Endothelial cell of umbilical vein (primary cell): ENCODE results near the gene PABPN1. TPM values are rescaled to one million over a fixed set of nuclear protein-coding genes. Genes with fewer than 3 reads are reported as not detected.

Experiments
- BruUV-seq: library from RNA; stranded (reverse); fragments of 400-500 nt; replicated peaks from 2 replicates; lab custom pipeline; 2021; lab: Mats Ljungman, UMichigan
- CTCF ChIA-PET: fragments of 300-600, 350-600 bp; sonication (Branson Sonifier 250); formaldehyde crosslinking; loops from one replicate; lab custom pipeline; 2021; ENCODE audit warnings: antibody characterized with exemption, inconsistent platforms; lab: Charles Lee
- POLR2A ChIA-PET: fragments of 300-600, 350-600 bp; sonication (Branson Sonifier 250); formaldehyde crosslinking; loops from one replicate; lab custom pipeline; 2021; ENCODE audit warnings: antibody characterized with exemption, inconsistent platforms; lab: Charles Lee
- DNase-seq: peaks from one replicate; pipeline ENCODE4 v3.0.0-alpha.2; 2011; ENCODE audit warnings: low read depth, low spot score
- FAIRE-seq: peaks from 2 replicates; lab custom pipeline; 2011; peaks lifted over from hg19 to GRCh38; lab: Jason Lieb, UNC
- H2AFZ ChIP-seq: 2 replicates; pipeline ENCODE4 v1.6.0; 2012; ENCODE audit warnings: low read depth, low read length, control low read depth, inconsistent platforms
- H3K27ac ChIP-seq: 2 replicates; pipeline ENCODE4 v1.5.1; 2011; ENCODE audit warnings: low read depth, mild to moderate bottlenecking, control low read depth, low read length, moderate library complexity; ENCODE audit not compliant: insufficient read depth
- H3K27me3 ChIP-seq, 2 experiments: 2 replicates each; pipeline versions ENCODE4 v1.6.0 to v1.6.1; 2011; ENCODE audit warnings: low read length in 2 of 2, mixed read lengths in 1 of 2; ENCODE audit not compliant: control insufficient read depth in 2 of 2, insufficient read depth in 2 of 2
- H3K36me3 ChIP-seq, 2 experiments: 2 replicates in 1 of 2; 3 replicates in 1 of 2; pipeline ENCODE4 v1.5.1; 2011; ENCODE audit warnings: low read length in 2 of 2, mild to moderate bottlenecking in 1 of 2, moderate library complexity in 1 of 2; ENCODE audit not compliant: control insufficient read depth in 2 of 2, insufficient read depth in 2 of 2; ENCODE audit errors: extremely low read depth in 1 of 2
- H3K4me1 ChIP-seq: 3 replicates; pipeline ENCODE4 v1.5.1; 2011; ENCODE audit warnings: mild to moderate bottlenecking, low read length; ENCODE audit not compliant: control insufficient read depth, insufficient read depth; ENCODE audit errors: extremely low read depth
- H3K4me2 ChIP-seq: 2 replicates; pipeline ENCODE4 v1.6.1; 2011; ENCODE audit warnings: low read length, control low read depth, mixed read lengths; ENCODE audit not compliant: insufficient read depth
- H3K4me3 ChIP-seq, 3 experiments: fragments of 200-600 bp in 1 of 3; sonication (generic), shearing (Covaris generic) in 1 of 3; replicated peaks in 1 of 3; 2 replicates each; pipeline ENCODE4 v1.5.1; 2011 to 2016; ENCODE audit warnings: control low read depth in 3 of 3, low read length in 3 of 3, mild to moderate bottlenecking in 2 of 3, inconsistent platforms in 1 of 3, low read depth in 1 of 3, moderate library complexity in 1 of 3; ENCODE audit not compliant: insufficient read depth in 1 of 3
- H3K79me2 ChIP-seq: 2 replicates; pipeline ENCODE4 v1.6.0; 2012; ENCODE audit warnings: low read length, inconsistent platforms; ENCODE audit not compliant: control insufficient read depth, insufficient read depth
- H3K9ac ChIP-seq: replicated peaks from 2 replicates; pipeline ENCODE3; 2011; ENCODE audit warnings: low read length, control low read depth; ENCODE audit not compliant: insufficient read depth; ENCODE audit errors: extremely low read depth
- H3K9me1 ChIP-seq: replicated peaks from 3 replicates; pipeline ENCODE4 v1.6.0; 2011; ENCODE audit warnings: mild to moderate bottlenecking, low read length; ENCODE audit not compliant: control insufficient read depth, insufficient read depth; ENCODE audit errors: extremely low read depth
- H3K9me3 ChIP-seq: replicated peaks from 2 replicates; pipeline ENCODE4 v1.5.1; 2012; ENCODE audit warnings: low read length, inconsistent platforms; ENCODE audit not compliant: control insufficient read depth, insufficient read depth
- H4K20me1 ChIP-seq: replicated peaks from 2 replicates; pipeline ENCODE3; 2011; ENCODE audit warnings: mild to moderate bottlenecking, low read length; ENCODE audit not compliant: control insufficient read depth, insufficient read depth; ENCODE audit errors: extremely low read depth
- CTCF ChIP-seq, 2 donors: IDR thresholded peaks; 1 replicate in 1 of 2; 2 replicates in 1 of 2; pipeline ENCODE4 v1.5.1; 2011; ENCODE audit warnings: low read length in 2 of 2, mild to moderate bottlenecking in 2 of 2, moderate library complexity in 2 of 2, control low read depth in 1 of 2, inconsistent platforms in 1 of 2, low read depth in 1 of 2; ENCODE audit not compliant: insufficient read depth in 1 of 2; ENCODE audit errors: extremely low read depth in 1 of 2
- EZH2 ChIP-seq: IDR thresholded peaks from 2 replicates; pipeline ENCODE4 v1.6.1; 2012; ENCODE audit warnings: borderline replicate concordance, low read depth, mild to moderate bottlenecking, moderate library complexity, low read length, inconsistent platforms; ENCODE audit not compliant: severe bottlenecking
- FOS ChIP-seq: IDR thresholded peaks from 2 replicates; pipeline ENCODE4 v1.6.1; 2011; ENCODE audit warnings: mild to moderate bottlenecking, low read length, moderate library complexity, borderline replicate concordance; ENCODE audit not compliant: insufficient read depth
- GATA2 ChIP-seq: IDR thresholded peaks from 2 replicates; pipeline ENCODE4 v1.7.0; 2011; ENCODE audit warnings: low read depth, mild to moderate bottlenecking, moderate library complexity, mixed read lengths, low read length; ENCODE audit not compliant: insufficient read length, insufficient read depth
- JUN ChIP-seq: IDR thresholded peaks from 2 replicates; pipeline ENCODE4 v1.6.1; 2011; ENCODE audit warnings: borderline replicate concordance, low read depth; ENCODE audit not compliant: insufficient read length, insufficient read depth
- MAX ChIP-seq: IDR thresholded peaks from 2 replicates; pipeline ENCODE4 v1.6.1; 2011; ENCODE audit not compliant: insufficient read depth, insufficient read length
- MYC ChIP-seq: IDR thresholded peaks from one replicate; pipeline ENCODE4 v1.6.1; 2011; ENCODE audit warnings: mild to moderate bottlenecking, low read depth, low read length
- POLR2A ChIP-seq: IDR thresholded peaks from 2 replicates; pipeline ENCODE4 v1.6.1; 2012; ENCODE audit warnings: low read depth, mild to moderate bottlenecking, control low read depth, low read length
- POLR2AphosphoS5 ChIP-seq: IDR thresholded peaks from 2 replicates; pipeline ENCODE4 v1.6.1; 2012; ENCODE audit warnings: low read depth, mild to moderate bottlenecking, control low read depth, low read length, moderate library complexity; ENCODE audit not compliant: insufficient read depth
- dilution Hi-C: fragments of 300-500 bp; cut with MboI; formaldehyde crosslinking; loops from one replicate; pipeline ENCODE4 v1.15.0; 2019; ENCODE audit warnings: low sequenced_read_pairs; ENCODE audit not compliant: extremely low pct_ligation_motif_present
- intact Hi-C: fragments of 100-400 bp; cut with micrococcal nuclease; formaldehyde crosslinking; loops from one replicate; pipeline ENCODE4 v1.10.0; 2022
- polyA plus RNA-seq, 4 experiments: library from polyadenylated mRNA; depleted of rRNA in 3 of 4; stranded (reverse) in 3 of 4; unstranded in 1 of 4; fragments of >200 nt; gene quantifications; 2 replicates each; pipeline versions ENCODE4 v1.2.1 to v1.2.3, GENCODE V29; 2011 to 2012; ENCODE audit warnings: missing spikeins in 1 of 4
- total RNA-seq: library from RNA; stranded (reverse); gene quantifications from 2 replicates; pipeline ENCODE4 v1.2.3, GENCODE V29; 2021

PABPN1 gene
- total and polyA plus RNA-seq, 2 donors (not counting 3 experiments of a cell fraction or from before 2014, with no cell fraction given) = 231 TPM

- DNase-seq (no peak), FAIRE-seq (no peak)
- Histone ChIP-seq H4K20me1 (no peaks in the 10 kb centered on the region), H3K27me3 (peaks cover 8 to 12% of the 10 kb centered on the region in 2 experiments), H3K27ac (no peak within 1 kb of the TSS), H3K4me3 (no peak within 1 kb of the TSS), H3K9me3 (no peaks in the 10 kb centered on the region), H3K4me2 (no peak within 1 kb of the TSS), H3K79me2 (no peaks in the 10 kb centered on the region), H3K36me3 (no peaks in the 10 kb centered on the region), H2AFZ (no peak within 1 kb of the TSS), H3K4me1 (no peaks in the 10 kb centered on the region), H3K9ac (no peak within 1 kb of the TSS), H3K9me1 (no peaks in the 10 kb centered on the region)
- intact Hi-C loops (no loop called here), dilution Hi-C loops (no loop called here)
- ChIA-PET POLR2A (no interaction called here), CTCF (no interaction called here)
- TF ChIP-seq POLR2A = no peak
- no peak for TF ChIP-seq GATA2
- no peak for TF ChIP-seq EZH2
- no peak for TF ChIP-seq MYC
- no peak for TF ChIP-seq POLR2AphosphoS5
- TF ChIP-seq MAX = no peak
- TF ChIP-seq JUN = no peak
- no peak for TF ChIP-seq FOS
- TF ChIP-seq CTCF (IDR thresholded peaks at IDR 0.05; ENCODE audit: extremely low read depth in 1 of 2, insufficient read depth in 1 of 2, low read depth in 1 of 2, low read length in 2 of 2) = no peak
- no TSS peak for BruUV-seq
These were observed 51.3 kb downstream of the PABPN1 start, which contains the start of gene IL25 for GRCh38 chr14:23372509-23372908. Gene IL25, plus strand, starts transcription at chr14:23372809.
